Measurements from ENCODE around the gene CCDC136.

The CCDC136 gene

DNA sequence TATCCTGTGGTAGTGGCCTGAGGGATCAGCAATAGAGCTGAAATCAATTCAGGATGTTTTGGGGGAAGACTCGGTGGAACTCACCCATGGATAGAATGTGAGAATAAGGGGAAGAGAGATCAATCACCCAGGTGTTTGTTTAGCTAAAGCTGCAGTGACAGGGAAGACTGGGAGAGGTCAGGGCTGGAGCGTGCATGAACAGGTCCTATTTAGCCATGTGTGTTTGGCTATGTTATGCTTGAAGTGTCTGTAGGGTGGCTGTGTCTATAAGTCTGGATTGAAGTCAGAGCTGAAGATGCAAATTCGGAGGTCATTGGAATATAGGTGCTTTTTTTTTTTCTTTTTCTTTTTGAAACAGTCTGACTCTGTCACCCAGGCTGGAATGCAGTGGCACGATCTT is 75.5 kb downstream of the CCDC136 start:
- Histone ChIP-seq H4K20me1 (ENCODE audit: insufficient read depth, low read length, poor library complexity, severe bottlenecking) (no peaks in the 10 kb centered on the region), H2AFZ (ENCODE audit: low read length) (no peak overlapping the region), H3K27me3 (ENCODE audit: insufficient read depth, low read length, poor library complexity, severe bottlenecking) (no peaks in the 10 kb centered on the region), H3K4me3 (ENCODE audit: low read length, poor library complexity, severe bottlenecking) (no peak overlapping the region), H3K9me3 (ENCODE audit: insufficient read depth, low read depth, low read length) (no peaks in the 10 kb centered on the region), H3F3A (ENCODE audit: low read depth) (no peaks in the 10 kb centered on the region), H3K4me2 (ENCODE audit: low read depth, low read length, poor library complexity, severe bottlenecking) (no peak overlapping the region), H3K79me2 (ENCODE audit: insufficient read depth, low read length) (peaks cover 29% of the 10 kb centered on the region), H3K36me3 (ENCODE audit: insufficient read depth, low read length) (no peaks in the 10 kb centered on the region), H3K4me1 (ENCODE audit: insufficient read depth, low read length, poor library complexity, severe bottlenecking) (peaks cover 18% of the 10 kb centered on the region), H3K9ac (ENCODE audit: low read depth, low read length, poor library complexity, severe bottlenecking) (no peak overlapping the region), H3K9me2 (replicated peaks; ENCODE audit: low read depth, low read length) (no peaks in the 10 kb centered on the region)
- TF ChIP-seq EZH2phosphoT487 (IDR thresholded peaks at IDR 0.05; ENCODE audit: borderline replicate concordance), result no peak
- TF ChIP-seq, protein P1, sequence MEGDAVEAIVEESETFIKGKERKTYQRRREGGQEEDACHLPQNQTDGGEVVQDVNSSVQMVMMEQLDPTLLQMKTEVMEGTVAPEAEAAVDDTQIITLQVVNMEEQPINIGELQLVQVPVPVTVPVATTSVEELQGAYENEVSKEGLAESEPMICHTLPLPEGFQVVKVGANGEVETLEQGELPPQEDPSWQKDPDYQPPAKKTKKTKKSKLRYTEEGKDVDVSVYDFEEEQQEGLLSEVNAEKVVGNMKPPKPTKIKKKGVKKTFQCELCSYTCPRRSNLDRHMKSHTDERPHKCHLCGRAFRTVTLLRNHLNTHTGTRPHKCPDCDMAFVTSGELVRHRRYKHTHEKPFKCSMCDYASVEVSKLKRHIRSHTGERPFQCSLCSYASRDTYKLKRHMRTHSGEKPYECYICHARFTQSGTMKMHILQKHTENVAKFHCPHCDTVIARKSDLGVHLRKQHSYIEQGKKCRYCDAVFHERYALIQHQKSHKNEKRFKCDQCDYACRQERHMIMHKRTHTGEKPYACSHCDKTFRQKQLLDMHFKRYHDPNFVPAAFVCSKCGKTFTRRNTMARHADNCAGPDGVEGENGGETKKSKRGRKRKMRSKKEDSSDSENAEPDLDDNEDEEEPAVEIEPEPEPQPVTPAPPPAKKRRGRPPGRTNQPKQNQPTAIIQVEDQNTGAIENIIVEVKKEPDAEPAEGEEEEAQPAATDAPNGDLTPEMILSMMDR (conservative IDR thresholded peaks at IDR 0.05; ENCODE audit: low read length), result no peak

DNA sequence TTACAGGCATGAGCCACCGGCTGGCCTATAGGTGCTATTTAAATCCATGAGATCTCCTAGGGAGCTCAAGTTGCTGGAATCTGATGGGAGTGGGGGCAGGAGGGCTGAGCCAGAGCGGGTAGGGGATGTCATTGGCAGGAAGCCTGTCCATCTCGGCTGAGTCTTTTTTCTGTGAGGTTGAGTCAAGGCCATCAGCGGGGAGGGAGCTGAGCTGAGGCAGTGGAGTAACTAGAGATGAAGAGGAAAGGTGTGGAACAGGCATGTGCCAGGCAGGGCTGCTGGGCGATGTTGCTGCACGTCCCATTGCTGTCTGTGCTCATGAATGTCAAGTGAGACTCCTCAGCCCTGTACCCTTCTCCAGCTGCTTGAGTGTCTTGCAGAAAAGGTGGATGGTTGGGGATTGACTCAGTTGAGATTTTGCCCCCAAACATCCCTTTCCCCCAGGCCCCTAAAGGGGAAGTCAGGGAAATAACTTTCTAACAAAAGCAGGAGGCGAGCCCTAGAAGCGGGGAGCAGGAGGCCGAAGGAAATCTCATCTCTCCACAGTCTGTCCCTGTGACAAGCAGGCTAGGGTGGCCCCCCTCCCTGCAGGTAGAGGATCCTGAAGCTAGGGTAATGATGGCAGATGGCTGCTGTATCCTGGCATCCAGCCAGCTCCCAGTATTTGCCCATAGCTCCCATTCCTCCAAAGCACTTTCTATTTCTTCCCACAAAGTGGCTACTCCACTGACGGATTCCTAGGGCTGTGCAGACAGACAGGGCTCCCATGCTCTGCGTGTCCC is 76.3 kb downstream of the CCDC136 start:
- no peak overlapping the region for H3K4me3 ChIP-seq (ENCODE audit: low read length, poor library complexity, severe bottlenecking)
- peak overlapping the region; percentile 72 for H3K9ac ChIP-seq (ENCODE audit: low read depth, low read length, poor library complexity, severe bottlenecking)
- no peaks in the 10 kb centered on the region for H3F3A ChIP-seq (ENCODE audit: low read depth)
- H4K20me1 ChIP-seq (ENCODE audit: insufficient read depth, low read length, poor library complexity, severe bottlenecking), result no peaks in the 10 kb centered on the region
- peak overlapping the region; percentile 82 for H3K4me2 ChIP-seq (ENCODE audit: low read depth, low read length, poor library complexity, severe bottlenecking)
- no peaks in the 10 kb centered on the region for H3K9me2 ChIP-seq (replicated peaks; ENCODE audit: low read depth, low read length)
- TF ChIP-seq, protein P1 (conservative IDR thresholded peaks at IDR 0.05; ENCODE audit: low read length), result no peak
- no peak for TF ChIP-seq EZH2phosphoT487 (IDR thresholded peaks at IDR 0.05; ENCODE audit: borderline replicate concordance)
- no peak overlapping the region for H2AFZ ChIP-seq (ENCODE audit: low read length)
- H3K4me1 ChIP-seq (ENCODE audit: insufficient read depth, low read length, poor library complexity, severe bottlenecking), result peaks cover 15% of the 10 kb centered on the region
- no peaks in the 10 kb centered on the region for H3K27me3 ChIP-seq (ENCODE audit: insufficient read depth, low read length, poor library complexity, severe bottlenecking)
- H3K79me2 ChIP-seq (ENCODE audit: insufficient read depth, low read length), result peaks cover 26% of the 10 kb centered on the region
- no peaks in the 10 kb centered on the region for H3K36me3 ChIP-seq (ENCODE audit: insufficient read depth, low read length)
- H3K9me3 ChIP-seq (ENCODE audit: insufficient read depth, low read depth, low read length), result no peaks in the 10 kb centered on the region

DNA sequence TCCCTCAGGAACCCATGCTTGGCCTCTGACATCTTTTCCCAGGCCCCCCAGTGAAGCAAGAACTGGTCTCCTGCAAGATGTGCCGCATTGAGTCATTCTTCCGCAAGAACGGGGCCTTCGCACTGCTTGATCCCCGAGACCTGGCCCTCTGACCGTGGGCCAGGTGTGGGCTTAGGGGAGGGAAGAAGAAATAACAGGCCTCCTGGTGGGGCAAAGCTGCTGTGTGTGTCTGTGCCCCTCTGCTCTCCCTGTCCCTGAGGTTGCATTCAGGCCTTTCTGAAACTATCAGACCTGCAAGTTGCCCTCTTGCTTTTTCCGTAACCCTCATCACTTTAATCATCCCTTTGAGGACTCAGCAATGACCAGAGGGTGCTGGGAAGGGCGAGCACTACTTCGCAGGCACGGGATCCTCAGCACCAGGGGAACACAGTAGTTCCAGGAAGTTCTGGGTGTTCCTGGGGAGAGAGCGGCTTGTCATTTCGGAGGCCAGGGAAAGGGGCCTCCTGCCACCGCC is 76.9 kb downstream of the CCDC136 start:
- Histone ChIP-seq H3K9ac (ENCODE audit: low read depth, low read length, poor library complexity, severe bottlenecking) (peak overlapping the region; percentile 72), H3K4me2 (ENCODE audit: low read depth, low read length, poor library complexity, severe bottlenecking) (peak overlapping the region; percentile 82), H4K20me1 (ENCODE audit: insufficient read depth, low read length, poor library complexity, severe bottlenecking) (no peaks in the 10 kb centered on the region), H3K9me2 (replicated peaks; ENCODE audit: low read depth, low read length) (no peaks in the 10 kb centered on the region), H3K4me1 (ENCODE audit: insufficient read depth, low read length, poor library complexity, severe bottlenecking) (peaks cover 14% of the 10 kb centered on the region), H3K9me3 (ENCODE audit: insufficient read depth, low read depth, low read length) (no peaks in the 10 kb centered on the region), H3F3A (ENCODE audit: low read depth) (no peaks in the 10 kb centered on the region), H3K79me2 (ENCODE audit: insufficient read depth, low read length) (peaks cover 20% of the 10 kb centered on the region; the same call in 1 of the 2 replicates), H2AFZ (ENCODE audit: low read length) (peak overlapping the region; percentile 59; the same call in 1 of the 2 replicates), H3K4me3 (ENCODE audit: low read length, poor library complexity, severe bottlenecking) (peak overlapping the region; percentile 71), H3K27me3 (ENCODE audit: insufficient read depth, low read length, poor library complexity, severe bottlenecking) (no peaks in the 10 kb centered on the region), H3K36me3 (ENCODE audit: insufficient read depth, low read length) (no peaks in the 10 kb centered on the region)
- TF ChIP-seq EZH2phosphoT487 (IDR thresholded peaks at IDR 0.05; ENCODE audit: borderline replicate concordance), result no peak
- TF ChIP-seq, protein P1 (conservative IDR thresholded peaks at IDR 0.05; ENCODE audit: low read length), result no peak

All from Loucy (cell line).